Epithelial cell of esophagus (primary cell): ENCODE measurements around the gene DBN1.

Experiments used
- DNase-seq: peaks from one replicate; pipeline ENCODE4 v3.0.0; 2010; ENCODE audit warnings: low read depth
- H3K4me3 ChIP-seq: 2 replicates; pipeline ENCODE4 v1.5.1; 2011; ENCODE audit warnings: mild to moderate bottlenecking, low read length, control low read depth
- CTCF ChIP-seq: IDR thresholded peaks from 2 replicates; pipeline ENCODE4 v1.5.1; 2011; ENCODE audit warnings: low read depth, mild to moderate bottlenecking, low read length, control low read depth, inconsistent platforms; ENCODE audit not compliant: insufficient read depth; ENCODE audit errors: missing control alignments

The DBN1 gene

GRCh38 chr5:177473443-177474001, at the start of gene DBN1:
Gene DBN1, minus strand, starts transcription at chr5:177473634. Its CDS starts 113 bp downstream, at chr5:177473521.
- TF ChIP-seq CTCF: no peak
- peak within 1 kb of the TSS; percentile 63 for H3K4me3 ChIP-seq
- no peak for DNase-seq

DNA sequence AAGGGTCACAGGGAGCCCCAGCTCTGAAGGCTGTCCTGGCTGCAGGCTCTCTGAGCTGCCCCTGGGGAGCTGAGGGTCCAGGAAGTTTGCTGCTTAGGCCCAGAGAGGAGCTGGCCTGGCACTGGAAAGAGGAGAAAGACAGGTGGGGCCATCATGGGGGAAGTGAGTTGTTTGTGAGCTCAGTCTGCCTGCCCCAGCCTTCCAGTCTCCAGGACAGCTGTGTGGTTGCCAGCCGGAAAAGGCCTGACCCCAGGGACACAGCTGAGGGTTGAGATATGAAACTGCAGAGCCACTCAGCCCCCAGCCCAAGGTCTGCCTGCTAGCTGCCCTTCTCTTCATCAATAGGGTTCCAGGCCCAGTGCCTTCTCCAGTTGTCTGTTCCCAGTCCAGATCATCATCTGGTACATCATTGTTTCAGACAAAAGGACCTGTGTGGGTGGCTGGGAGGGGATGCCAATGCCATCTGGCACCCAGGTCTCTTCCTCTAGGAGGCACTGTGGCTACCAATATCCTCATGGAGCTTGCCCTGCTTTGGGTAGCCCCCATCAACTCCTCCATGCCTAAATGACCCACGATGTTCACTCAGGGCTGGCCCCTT, 47.6 kb upstream of the DBN1 start:
- no peak for DNase-seq
- TF ChIP-seq CTCF: peak; percentile 19
- H3K4me3 ChIP-seq: no peak overlapping the region

- no peak for DNase-seq
- no peak for TF ChIP-seq CTCF
- H3K4me3 ChIP-seq: no peak overlapping the region
Measured at GRCh38 chr5:177520271-177520670, 46.8 kb upstream of the DBN1 start.

DNA sequence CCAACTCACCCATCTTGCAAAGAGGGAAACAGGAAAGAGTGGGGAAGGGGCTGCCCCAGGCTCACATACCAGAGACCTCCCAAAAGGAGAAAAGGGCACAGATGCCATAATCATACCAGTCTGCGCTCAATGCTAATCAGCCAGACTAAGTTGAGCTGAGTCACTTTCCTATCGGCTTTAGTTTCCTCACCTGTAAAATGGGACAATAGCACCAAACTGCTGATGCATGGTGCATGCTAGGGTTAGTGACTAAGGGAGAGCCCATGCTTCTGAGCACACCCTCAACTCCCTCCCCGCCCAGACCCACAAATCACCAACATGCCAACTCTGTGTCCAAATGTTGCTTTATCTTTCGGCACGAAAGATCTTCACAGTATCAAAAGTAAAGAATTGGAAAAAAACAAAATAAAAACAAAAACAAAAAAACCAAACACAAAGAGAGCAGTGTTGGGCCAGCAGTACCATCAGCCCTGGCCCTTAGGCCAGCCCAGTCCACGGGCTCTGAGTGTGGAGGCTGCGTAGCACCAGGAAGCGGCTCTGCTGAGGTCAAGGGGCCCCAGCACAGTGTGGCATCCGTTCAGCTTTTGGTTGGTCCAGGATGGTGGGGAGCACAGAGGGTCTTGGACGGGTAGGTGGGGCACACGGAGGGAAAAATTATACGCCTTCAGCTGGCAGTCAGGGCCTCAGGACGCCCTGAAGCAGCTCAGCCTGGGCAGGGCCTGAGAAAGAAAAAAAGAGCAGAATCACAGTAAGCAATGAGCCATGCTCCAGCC, 46.2 kb upstream of the DBN1 start:
- DNase-seq: no peak
- no peak for TF ChIP-seq CTCF
- no peak overlapping the region for H3K4me3 ChIP-seq

- H3K4me3 ChIP-seq: peak within 1 kb of the TSS; percentile 96
- peak; percentile 99 for DNase-seq
- TF ChIP-seq CTCF: no peak
Measured at GRCh38 chr5:177516601-177517568, 43.5 kb upstream of the DBN1 start, which contains the start of gene DDX41. Gene DDX41, minus strand, starts transcription at chr5:177516961. Its CDS starts 16 bp downstream, at chr5:177516945.

- TF ChIP-seq CTCF: no peak
- no peak for DNase-seq
- H3K4me3 ChIP-seq: peak overlapping the region; percentile 96
Measured at GRCh38 chr5:177515580-177515979, 42.1 kb upstream of the DBN1 start.
